ENCODE measurements around the gene EPHA4.

GRCh38 chr2:221524158-221524557 lies 47.9 kb downstream of the EPHA4 start:
- no peak for TF ChIP-seq EZH2 (IDR thresholded peaks at IDR 0.05; ENCODE audit: borderline replicate concordance, insufficient read depth, low read depth, low read length, poor library complexity, severe bottlenecking)
- no peak for TF ChIP-seq CTCF (IDR thresholded peaks at IDR 0.05)
